ENCODE measurements around the gene TSACC.
A peak's percentile ranks its signal among the peaks of the same experiment; 100 is the strongest.
"Not testable (repeated sequence)": the region's sequence is repeated elsewhere in the genome, so short reads cannot be mapped to it uniquely, and the experiment has no call there.

TSACC gene

DNA sequence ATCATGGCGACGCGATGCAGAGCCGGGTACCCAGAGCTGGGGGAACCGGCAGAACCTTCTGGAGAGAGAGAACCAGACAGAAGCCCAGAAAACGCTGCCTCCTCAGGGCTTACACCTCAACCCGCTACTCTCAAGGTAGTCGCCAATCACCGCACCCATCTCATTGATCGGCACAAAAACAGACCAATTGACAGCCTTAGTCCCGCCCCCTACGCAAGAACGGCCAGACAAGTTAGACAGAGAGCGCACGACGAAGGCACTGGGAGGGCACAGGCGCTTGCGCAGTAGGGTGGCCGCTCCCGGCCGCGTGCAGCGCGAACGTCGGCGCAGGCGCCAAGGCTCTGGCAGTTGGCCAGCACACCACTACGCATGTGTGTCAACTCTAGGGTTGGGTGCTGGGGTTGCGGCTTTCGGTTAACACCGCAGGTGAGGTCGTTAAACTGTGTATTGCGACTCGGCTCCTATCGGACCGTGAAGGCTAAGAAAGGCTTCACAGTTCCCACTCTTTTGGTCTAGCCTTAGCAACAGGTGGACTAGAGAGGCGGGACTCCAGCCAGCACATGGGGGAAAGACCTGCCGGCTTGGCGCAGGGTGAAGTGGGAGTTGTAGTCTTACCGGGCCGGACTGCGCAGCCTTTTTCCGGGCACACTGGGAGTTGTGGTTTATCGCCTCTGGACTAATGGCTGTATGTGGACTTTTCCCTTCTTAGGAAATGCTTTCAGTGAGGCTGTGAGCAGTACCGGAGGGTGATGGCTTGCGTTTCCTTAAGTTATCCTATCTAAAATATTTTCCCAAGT, at the start of gene TSACC, which contains the start of gene CCT3:
TSS of gene TSACC (plus strand) at position 347 of the 797 bp plus-strand sequence. CDS start 1,232 bp downstream, outside the sequence.
TSS of gene CCT3 (minus strand) at position 113 of the 797 bp plus-strand sequence. CDS start at position 5, 108 bp downstream.
- DNase-seq = peak; percentile 100

DNA sequence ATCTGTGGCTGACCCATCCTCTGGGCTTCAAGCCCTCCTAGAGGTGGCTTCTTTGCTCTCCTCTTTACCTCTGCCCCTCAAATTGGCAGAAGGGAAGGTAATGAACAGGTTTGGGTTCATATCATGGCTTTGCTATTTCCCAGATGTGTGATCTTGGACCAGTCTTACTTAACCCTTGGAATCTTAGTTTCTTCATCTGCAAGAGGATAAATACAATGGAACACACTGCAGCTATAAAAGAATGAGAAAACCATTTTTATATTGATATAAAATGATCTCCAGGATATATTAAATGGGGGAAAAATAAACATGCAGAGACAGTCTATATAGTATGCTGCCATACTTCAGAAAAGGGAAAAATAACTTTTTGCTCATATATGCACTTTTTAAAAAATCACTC, 48.5 kb upstream of the TSACC start:
- DNase-seq = no peak

DNA sequence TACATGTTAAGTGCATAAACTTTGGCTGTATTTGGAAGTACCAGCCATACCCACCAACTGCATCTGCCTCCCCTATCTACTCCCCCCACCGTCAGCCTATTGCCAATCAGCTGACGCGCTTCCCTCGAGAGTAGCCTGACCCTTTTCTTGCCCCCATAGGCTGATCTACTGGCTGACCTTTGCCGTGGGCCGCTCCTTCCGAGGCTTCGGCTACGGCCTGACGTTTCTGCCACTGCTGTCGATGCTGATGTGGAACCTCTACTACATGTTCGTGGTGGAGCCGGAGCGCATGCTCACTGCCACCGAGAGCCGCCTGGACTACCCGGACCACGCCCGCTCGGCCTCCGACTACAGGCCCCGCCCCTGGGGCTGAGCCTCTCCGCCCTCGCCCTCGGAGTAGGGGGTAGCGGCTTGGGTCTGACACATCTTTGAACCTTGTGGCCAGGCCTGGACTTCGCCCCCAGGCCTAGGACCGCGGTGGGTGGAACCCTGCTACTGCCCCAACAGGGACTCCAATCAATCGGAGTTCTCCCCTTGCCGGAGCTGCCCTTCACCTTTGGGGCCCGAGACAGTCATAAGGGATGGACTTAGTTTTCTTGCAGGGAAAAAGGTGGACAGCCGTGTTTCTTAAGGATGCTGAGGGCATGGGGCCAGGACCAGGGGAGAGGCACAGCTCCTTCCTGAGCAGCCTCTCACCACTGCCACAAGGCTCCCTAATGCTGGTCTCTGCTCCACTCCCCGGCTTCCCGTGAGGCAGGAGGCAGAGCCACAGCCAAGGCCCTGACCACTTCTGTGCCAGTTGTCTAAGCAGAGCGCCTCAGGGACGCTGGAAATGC, 46.9 kb upstream of the TSACC start:
- DNase-seq = peak; percentile 90

GRCh38 chr1:156293098-156293434, 45.3 kb upstream of the TSACC start:
- DNase-seq = no peak

GRCh38 chr1:156293895-156294294, 44.4 kb upstream of the TSACC start:
- DNase-seq = no peak

GRCh38 chr1:156295391-156295947, 42.9 kb upstream of the TSACC start, which contains the start of gene GLMP:
TSS of gene GLMP (minus strand) at chr1:156295679. CDS start at chr1:156295645, 34 bp downstream.
- DNase-seq = peak; percentile 78

- no peak for DNase-seq
Observed at GRCh38 chr1:156298852-156299357, 39.4 kb upstream of the TSACC start, which contains the start of gene VHLL. TSS of gene VHLL (minus strand) at chr1:156299307. CDS start at chr1:156299189, 118 bp downstream.

- no peak for DNase-seq
Observed at GRCh38 chr1:156303241-156303640, 35.1 kb upstream of the TSACC start.

DNA sequence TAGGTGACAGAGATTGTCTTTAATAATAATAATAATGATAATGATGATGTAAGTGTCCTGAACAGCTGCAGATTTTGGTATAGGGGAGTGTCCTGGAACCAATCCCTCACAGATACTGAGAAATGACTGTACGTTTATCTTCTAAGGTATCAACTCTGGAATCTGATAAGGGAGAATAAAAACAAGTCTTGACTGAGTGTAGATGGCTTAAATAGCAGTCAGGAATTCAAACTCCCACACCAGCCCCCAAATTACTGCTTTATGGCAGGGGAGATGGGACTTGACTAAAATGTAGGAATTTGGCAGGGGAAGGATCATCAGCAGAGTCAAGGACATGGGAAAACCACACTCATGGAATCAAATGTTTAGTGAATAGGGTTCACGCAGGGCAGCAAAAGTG, 33.1 kb upstream of the TSACC start:
- DNase-seq = no peak

- DNase-seq = no peak
Observed at GRCh38 chr1:156308078-156308477, 30.2 kb upstream of the TSACC start.

- no peak for DNase-seq
Observed at GRCh38 chr1:156310962-156311361, 27.4 kb upstream of the TSACC start.

DNA sequence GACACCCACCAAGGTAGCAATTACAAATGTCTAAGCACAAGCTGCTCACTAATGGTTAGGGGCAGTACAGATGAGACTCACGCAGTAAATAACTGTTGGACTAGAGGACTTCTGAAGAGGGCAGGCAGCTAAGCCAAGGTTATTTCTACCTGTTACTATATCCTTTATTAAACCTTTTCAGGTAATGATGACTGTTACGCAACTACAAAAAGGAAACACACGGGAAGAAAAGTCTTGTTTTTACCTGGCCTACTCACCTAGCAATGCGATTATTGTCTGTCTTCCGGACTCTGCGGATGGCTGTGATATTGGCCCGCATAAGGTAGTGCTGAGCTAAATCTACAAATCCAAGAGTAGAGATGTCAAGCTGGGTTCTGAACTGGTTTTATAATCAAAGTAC, 21.4 kb upstream of the TSACC start:
- no peak for DNase-seq

- no peak for DNase-seq
Observed at GRCh38 chr1:156319664-156320063, 18.7 kb upstream of the TSACC start.

DNA sequence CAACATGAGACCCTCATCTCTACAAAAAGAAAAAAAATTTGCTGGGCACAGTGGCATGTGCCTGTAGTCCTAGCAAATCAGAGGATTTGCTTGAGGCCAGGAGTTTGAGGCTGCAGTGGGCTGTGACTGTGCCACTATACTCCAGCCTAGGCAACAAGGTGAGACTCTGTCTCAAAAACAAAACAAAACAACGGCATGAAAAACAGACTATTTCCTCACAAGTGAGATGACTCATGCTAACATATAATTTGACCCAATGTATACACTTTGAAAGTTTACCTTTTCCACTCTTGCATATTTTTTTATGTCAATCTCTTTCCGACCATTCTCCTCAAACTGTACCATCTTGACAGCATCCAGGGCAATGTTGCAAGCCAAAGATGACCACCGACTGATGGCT, 17.8 kb upstream of the TSACC start:
- DNase-seq = no peak

DNA sequence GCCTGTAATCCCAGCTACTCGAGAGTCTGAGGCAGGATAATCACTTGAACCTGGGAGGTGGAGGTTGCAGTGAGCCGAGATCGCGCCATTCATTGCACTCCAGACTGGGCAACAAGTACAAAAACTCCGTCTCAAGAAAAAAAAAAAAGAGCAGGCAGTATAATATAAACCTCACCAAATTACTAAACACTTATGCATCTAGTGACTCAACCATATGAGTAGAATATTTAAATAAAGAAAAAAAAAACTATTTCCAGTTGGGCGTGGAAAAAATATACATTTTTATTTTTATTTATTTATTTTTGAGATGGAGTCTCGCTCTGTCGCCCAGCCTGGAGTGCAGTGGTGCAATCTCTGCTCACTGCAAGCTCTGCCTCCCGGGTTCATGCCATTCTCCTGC, 15.1 kb upstream of the TSACC start:
- not testable (repeated sequence) for DNase-seq

DNA sequence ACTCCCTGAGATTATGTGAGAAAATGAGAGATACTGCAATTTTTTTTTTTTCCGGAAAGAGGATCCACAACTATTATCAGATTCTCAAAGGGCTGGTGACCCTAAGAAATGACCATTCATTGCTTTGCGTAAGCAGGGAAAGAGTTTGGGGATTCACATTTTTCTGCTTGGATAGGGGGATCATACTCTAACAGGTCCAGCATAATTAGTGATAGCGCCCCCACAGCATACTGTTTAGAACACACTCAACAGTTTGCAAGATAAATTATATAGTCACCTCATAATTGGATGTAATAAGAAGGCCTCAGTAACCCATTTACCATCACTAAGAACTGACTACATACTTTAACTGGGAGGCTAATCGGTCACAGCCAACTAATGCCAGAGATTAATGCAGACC, 2.1 kb upstream of the TSACC start:
- no peak for DNase-seq

DNA sequence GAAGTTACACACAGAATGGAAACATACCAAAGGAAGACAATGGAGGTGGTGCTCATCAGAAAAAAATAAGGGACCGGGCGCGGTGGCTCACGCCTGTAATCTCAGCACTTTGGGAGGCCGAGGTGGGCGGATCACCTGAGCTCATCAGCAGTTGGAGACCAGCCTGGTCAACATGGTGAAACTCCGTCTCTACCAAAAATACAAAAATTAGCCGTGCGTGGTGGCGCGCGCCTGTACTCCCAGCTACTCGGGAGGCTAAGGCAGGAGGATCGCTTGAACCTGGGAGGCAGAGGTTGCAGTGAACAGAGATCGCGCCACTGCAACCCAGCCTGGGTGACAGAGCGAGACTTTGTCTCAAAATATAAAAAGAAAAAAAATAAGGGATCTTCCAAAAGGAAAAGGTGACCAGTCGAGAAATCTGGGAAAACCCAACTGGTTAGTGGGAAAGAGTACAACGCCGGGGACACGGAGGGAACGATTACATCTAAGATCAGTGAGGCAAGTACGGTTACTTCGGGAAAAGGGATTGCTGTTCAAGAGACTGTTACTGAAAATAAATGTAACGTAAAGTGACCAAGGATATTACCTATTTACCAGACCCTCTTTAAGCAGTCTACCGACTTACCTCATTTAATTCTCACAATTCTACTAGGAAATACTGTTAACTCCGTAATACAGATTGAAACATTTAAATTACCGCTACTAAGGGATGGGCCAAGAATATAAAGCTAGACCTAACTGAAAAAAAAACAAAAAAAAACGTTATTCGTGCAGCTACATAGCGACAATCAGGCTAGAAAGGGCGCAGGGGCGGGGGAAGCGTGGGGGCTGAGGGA, 1.1 kb upstream of the TSACC start:
- no peak for DNase-seq

DNA sequence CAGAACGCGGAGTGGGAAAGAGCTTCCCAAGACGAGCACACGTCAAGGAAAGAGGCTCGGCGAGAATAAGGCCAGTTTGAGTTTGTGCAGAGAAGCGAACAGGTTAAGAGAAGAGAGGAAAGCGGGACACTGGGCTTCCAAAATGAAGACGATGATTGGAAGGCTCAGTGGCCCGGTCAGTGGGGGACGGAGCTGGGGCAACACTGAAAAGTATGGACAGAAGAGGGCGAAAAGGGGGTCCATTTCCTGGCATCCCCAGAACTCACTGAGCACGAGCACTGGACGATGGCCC, 492 bp upstream of the TSACC start:
- DNase-seq = no peak

GRCh38 chr1:156342166-156342955, 4.0 kb downstream of the TSACC start:
- DNase-seq = no peak

GRCh38 chr1:156344409-156344808, 6.1 kb downstream of the TSACC start:
- no peak for DNase-seq

DNA sequence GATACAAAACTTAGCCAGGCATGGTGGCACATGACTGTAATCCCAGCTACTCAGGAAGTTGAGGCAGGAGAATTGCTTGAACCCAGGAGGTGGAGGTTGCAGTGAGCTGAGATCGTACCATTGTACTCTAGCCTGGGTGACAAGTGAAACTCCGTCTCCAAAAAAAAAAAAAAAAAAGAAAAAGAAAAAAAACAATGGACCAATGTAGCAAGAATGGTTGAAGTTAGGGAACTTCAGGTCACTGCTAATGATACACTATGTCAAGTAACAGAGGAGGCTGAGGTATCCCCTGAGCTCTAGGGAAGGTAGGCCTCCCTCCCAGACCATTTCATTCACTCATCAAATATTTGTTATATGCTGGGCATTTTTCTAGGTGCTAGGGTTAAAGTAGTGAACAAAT, 7.7 kb downstream of the TSACC start:
- DNase-seq = not testable (repeated sequence)

DNA sequence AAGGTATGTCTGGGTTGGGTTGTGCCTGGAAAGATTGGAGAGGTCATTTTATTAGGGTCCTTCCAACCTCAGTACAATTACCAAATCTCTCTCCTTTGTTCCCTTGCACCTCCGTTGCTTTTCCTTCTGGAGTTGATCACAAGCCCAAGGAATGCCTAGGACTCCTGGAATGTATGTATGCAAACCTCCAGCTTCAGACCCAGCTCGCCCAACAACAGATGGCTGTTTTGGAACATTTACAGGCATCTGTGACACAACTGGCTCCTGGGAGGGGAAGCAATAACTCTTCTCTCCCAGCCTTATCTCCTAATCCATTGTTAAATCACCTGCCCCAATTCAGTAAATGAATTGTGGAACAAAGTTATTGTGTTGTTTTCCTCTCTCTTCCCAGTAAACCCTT, 8.3 kb downstream of the TSACC start:
- no peak for DNase-seq
